Stimulated activated CD4-positive, alpha-beta T cell treated with anti-CD3 and anti-CD28 coated beads, Interleukin-1b, Interleukin-23, amount 100 ng/mL, for 24 hours (primary cell): ENCODE results near the gene BCL7A.
"Not testable (repeated sequence)": the region's sequence is repeated elsewhere in the genome, so short reads cannot be mapped to it uniquely, and the experiment has no call there.

Experiments used
- DNase-seq, 4 experiments: peaks; one replicate each; pipeline ENCODE4 v3.0.0-alpha.2; 2020; ENCODE audit warnings: low read depth in 4 of 4, low spot score in 1 of 4

BCL7A gene

GRCh38 chr12:122024132-122024785 lies 2.6 kb downstream of the BCL7A start:
- no peak for DNase-seq

- DNase-seq = no peak
These were observed 5.1 kb downstream of the BCL7A start for GRCh38 chr12:122026706-122027333.

- no peak for DNase-seq
These were observed 6.7 kb downstream of the BCL7A start for GRCh38 chr12:122028165-122028904.

GRCh38 chr12:122028905-122029560 lies 7.3 kb downstream of the BCL7A start:
- no peak for DNase-seq

- DNase-seq = no peak
These were observed 8.1 kb downstream of the BCL7A start for GRCh38 chr12:122029620-122030423.

GRCh38 chr12:122030424-122031035 lies 8.8 kb downstream of the BCL7A start:
- DNase-seq = no peak

- DNase-seq = peak in 2 of 4 experiments; percentile 44 to 47
These were observed 9.9 kb downstream of the BCL7A start for GRCh38 chr12:122031342-122032216.

- DNase-seq = no peak
These were observed 10.9 kb downstream of the BCL7A start for GRCh38 chr12:122032580-122032979.

GRCh38 chr12:122035292-122035691 lies 13.6 kb downstream of the BCL7A start:
- no peak for DNase-seq

GRCh38 chr12:122036153-122036552 lies 14.5 kb downstream of the BCL7A start:
- no peak for DNase-seq

- no peak for DNase-seq
These were observed 19.1 kb downstream of the BCL7A start for GRCh38 chr12:122040579-122041386.

GRCh38 chr12:122041458-122041857 lies 19.8 kb downstream of the BCL7A start:
- DNase-seq = not testable (repeated sequence)

- no peak for DNase-seq
These were observed 21.2 kb downstream of the BCL7A start for GRCh38 chr12:122042910-122043309.

- no peak for DNase-seq
These were observed 21.8 kb downstream of the BCL7A start for GRCh38 chr12:122043476-122043875.

- no peak for DNase-seq
These were observed 23.6 kb downstream of the BCL7A start for GRCh38 chr12:122045262-122045661.

GRCh38 chr12:122046145-122046544 lies 24.5 kb downstream of the BCL7A start:
- no peak for DNase-seq

- DNase-seq = no peak
These were observed 26.5 kb downstream of the BCL7A start for GRCh38 chr12:122048151-122048550.

GRCh38 chr12:122049827-122050226 lies 28.1 kb downstream of the BCL7A start:
- no peak for DNase-seq

GRCh38 chr12:122050706-122051105 lies 29.0 kb downstream of the BCL7A start:
- DNase-seq = no peak
